SKM-1 (cell line): ENCODE results near the gene SSR1.
"Not testable (repeated sequence)": the region's sequence is repeated elsewhere in the genome, so short reads cannot be mapped to it uniquely, and the experiment has no call there.

Experiments
- DNase-seq: peaks from one replicate; lab custom pipeline; 2025; ENCODE audit not compliant: unreplicated experiment; lab: John Stamatoyannopoulos, UW

The SSR1 gene

GRCh38 chr6:7319406-7319805, 6.4 kb upstream of the SSR1 start:
- not testable (repeated sequence) for DNase-seq

- no peak for DNase-seq
Measured at GRCh38 chr6:7317538-7317937, 4.5 kb upstream of the SSR1 start.

GRCh38 chr6:7316658-7317533, 3.9 kb upstream of the SSR1 start:
- no peak for DNase-seq

GRCh38 chr6:7315948-7316365, 3.0 kb upstream of the SSR1 start:
- no peak for DNase-seq

- DNase-seq, result not testable (repeated sequence)
Measured at GRCh38 chr6:7315087-7315947, 2.3 kb upstream of the SSR1 start.

- DNase-seq, result no peak
Measured at GRCh38 chr6:7314414-7314813, 1.4 kb upstream of the SSR1 start.

- no peak for DNase-seq
Measured at GRCh38 chr6:7313505-7314165, 636 bp upstream of the SSR1 start.

- DNase-seq, result no peak
Measured at GRCh38 chr6:7311917-7312615, 933 bp downstream of the SSR1 start.

GRCh38 chr6:7311176-7311575, 1.8 kb downstream of the SSR1 start:
- DNase-seq, result no peak

GRCh38 chr6:7309050-7309449, 3.9 kb downstream of the SSR1 start:
- DNase-seq, result no peak

- DNase-seq, result no peak
Measured at GRCh38 chr6:7307533-7307932, 5.5 kb downstream of the SSR1 start.

GRCh38 chr6:7304821-7305220, 8.2 kb downstream of the SSR1 start:
- DNase-seq, result no peak

- no peak for DNase-seq
Measured at GRCh38 chr6:7301702-7302101, 11.3 kb downstream of the SSR1 start.

GRCh38 chr6:7300926-7301325, 12.1 kb downstream of the SSR1 start:
- no peak for DNase-seq

- no peak for DNase-seq
Measured at GRCh38 chr6:7298113-7298512, 14.9 kb downstream of the SSR1 start.

- DNase-seq, result no peak
Measured at GRCh38 chr6:7296602-7297001, 16.4 kb downstream of the SSR1 start.

GRCh38 chr6:7295916-7296315, 17.1 kb downstream of the SSR1 start:
- DNase-seq, result no peak

- DNase-seq, result no peak
Measured at GRCh38 chr6:7292596-7293255, 20.3 kb downstream of the SSR1 start.

GRCh38 chr6:7290079-7290478, 22.9 kb downstream of the SSR1 start:
- DNase-seq, result no peak

- no peak for DNase-seq
Measured at GRCh38 chr6:7285416-7285815, 27.6 kb downstream of the SSR1 start.
